Measurements from ENCODE around the gene GALNT14. TPM values are rescaled to one million over a fixed set of nuclear protein-coding genes. Genes with fewer than 3 reads are reported as not detected.

The GALNT14 gene
- polyA plus RNA-seq, 6 donors from 2014 or later = 0.45 to 1.4 (median 0.64) TPM; not detected in 2

GRCh38 chr2:31089645-31090044 is 48.6 kb downstream of the GALNT14 start:
- Mint-ChIP-seq H3K36me3 (no peaks in the 10 kb centered on the region), H3K4me1 (no peaks in the 10 kb centered on the region), H3K27me3 (no peaks in the 10 kb centered on the region), H3K27ac (no peak overlapping the region), H3K9me3 (peaks cover 0 to 4% (median 0%) of the 10 kb centered on the region in 7 donors), H3K4me3 (no peak overlapping the region)
- DNase-seq (no peak), ATAC-seq (ENCODE audit: low read depth in 2 of 2) (no peak)

GRCh38 chr2:31088504-31089195 is 49.6 kb downstream of the GALNT14 start:
- Mint-ChIP-seq H3K27ac (peak overlapping the region in 1 of 6 donors; percentile 68), H3K36me3 (no peaks in the 10 kb centered on the region), H3K9me3 (peaks cover 0 to 4% (median 0%) of the 10 kb centered on the region in 7 donors), H3K27me3 (no peaks in the 10 kb centered on the region), H3K4me3 (no peak overlapping the region), H3K4me1 (no peaks in the 10 kb centered on the region)
- DNase-seq (no peak), ATAC-seq (ENCODE audit: low read depth in 2 of 2) (no peak)

GRCh38 chr2:31087491-31087890 is 50.7 kb downstream of the GALNT14 start:
- H3K36me3 Mint-ChIP-seq = no peaks in the 10 kb centered on the region
- DNase-seq (no peak), ATAC-seq (ENCODE audit: low read depth in 2 of 2) (no peak)
- H3K27me3 Mint-ChIP-seq = no peaks in the 10 kb centered on the region
- no peak overlapping the region for H3K4me3 Mint-ChIP-seq
- no peaks in the 10 kb centered on the region for H3K4me1 Mint-ChIP-seq
- H3K27ac Mint-ChIP-seq = no peak overlapping the region
- H3K9me3 Mint-ChIP-seq = peaks cover 0 to 4% (median 0%) of the 10 kb centered on the region in 7 donors

- ATAC-seq (ENCODE audit: low read depth in 2 of 2) (no peak), DNase-seq (no peak)
- H3K27ac Mint-ChIP-seq = no peak overlapping the region
- H3K9me3 Mint-ChIP-seq = peaks cover 0 to 4% (median 0%) of the 10 kb centered on the region in 7 donors
- no peaks in the 10 kb centered on the region for H3K36me3 Mint-ChIP-seq
- no peaks in the 10 kb centered on the region for H3K4me1 Mint-ChIP-seq
- no peak overlapping the region for H3K4me3 Mint-ChIP-seq
- H3K27me3 Mint-ChIP-seq = no peaks in the 10 kb centered on the region
Measured at GRCh38 chr2:31086590-31086989, 51.6 kb downstream of the GALNT14 start.

GRCh38 chr2:31083234-31083993 is 54.8 kb downstream of the GALNT14 start:
- no peak for ATAC-seq (ENCODE audit: low read depth in 2 of 2)
- no peaks in the 10 kb centered on the region for H3K4me1 Mint-ChIP-seq
- peak overlapping the region in 1 of 6 donors; percentile 55 for H3K27ac Mint-ChIP-seq

GRCh38 chr2:31082002-31082401 is 56.2 kb downstream of the GALNT14 start:
- Mint-ChIP-seq H3K36me3 (no peaks in the 10 kb centered on the region), H3K4me1 (no peaks in the 10 kb centered on the region), H3K27me3 (no peaks in the 10 kb centered on the region), H3K27ac (no peak overlapping the region), H3K4me3 (no peak overlapping the region), H3K9me3 (no peaks in the 10 kb centered on the region)
- ATAC-seq (ENCODE audit: low read depth in 2 of 2) = no peak
- no peak for DNase-seq

More at GRCh38 chr2:31083234-31083993, 54.8 kb downstream of the GALNT14 start:
- Mint-ChIP-seq H3K27me3 (no peaks in the 10 kb centered on the region), H3K4me3 (no peak overlapping the region), H3K36me3 (no peaks in the 10 kb centered on the region), H3K9me3 (peaks cover 0 to 4% (median 0%) of the 10 kb centered on the region in 7 donors)
- no peak for DNase-seq

- Mint-ChIP-seq H3K36me3 (no peaks in the 10 kb centered on the region), H3K9me3 (no peaks in the 10 kb centered on the region), H3K4me3 (no peak overlapping the region), H3K27ac (no peak overlapping the region), H3K27me3 (no peaks in the 10 kb centered on the region), H3K4me1 (no peaks in the 10 kb centered on the region)
- DNase-seq = no peak
- ATAC-seq (ENCODE audit: low read depth in 2 of 2) = no peak
Measured at GRCh38 chr2:31081492-31081891, 56.7 kb downstream of the GALNT14 start.

- Mint-ChIP-seq H3K36me3 (no peaks in the 10 kb centered on the region), H3K4me1 (no peaks in the 10 kb centered on the region), H3K27ac (no peak overlapping the region), H3K27me3 (no peaks in the 10 kb centered on the region), H3K4me3 (no peak overlapping the region), H3K9me3 (no peaks in the 10 kb centered on the region)
- ATAC-seq (ENCODE audit: low read depth in 2 of 2) (no peak), DNase-seq (no peak)
Measured at GRCh38 chr2:31080361-31080760, 57.9 kb downstream of the GALNT14 start.

GRCh38 chr2:31079665-31080064 is 58.6 kb downstream of the GALNT14 start:
- DNase-seq (no peak), ATAC-seq (ENCODE audit: low read depth in 2 of 2) (no peak)
- H3K27me3 Mint-ChIP-seq = no peaks in the 10 kb centered on the region
- no peaks in the 10 kb centered on the region for H3K4me1 Mint-ChIP-seq
- no peaks in the 10 kb centered on the region for H3K36me3 Mint-ChIP-seq
- no peak overlapping the region for H3K27ac Mint-ChIP-seq
- no peak overlapping the region for H3K4me3 Mint-ChIP-seq
- H3K9me3 Mint-ChIP-seq = no peaks in the 10 kb centered on the region

- Mint-ChIP-seq H3K27me3 (no peaks in the 10 kb centered on the region), H3K4me3 (no peak overlapping the region), H3K4me1 (no peaks in the 10 kb centered on the region), H3K36me3 (no peaks in the 10 kb centered on the region), H3K9me3 (no peaks in the 10 kb centered on the region), H3K27ac (no peak overlapping the region)
- DNase-seq (no peak), ATAC-seq (ENCODE audit: low read depth in 2 of 2) (no peak)
Measured at GRCh38 chr2:31078579-31079105, 59.6 kb downstream of the GALNT14 start.

GRCh38 chr2:31078011-31078410 is 60.2 kb downstream of the GALNT14 start:
- Mint-ChIP-seq H3K4me3 (no peak overlapping the region), H3K36me3 (no peaks in the 10 kb centered on the region), H3K4me1 (no peaks in the 10 kb centered on the region), H3K9me3 (no peaks in the 10 kb centered on the region), H3K27me3 (no peaks in the 10 kb centered on the region), H3K27ac (no peak overlapping the region)
- DNase-seq = no peak
- ATAC-seq (ENCODE audit: low read depth in 2 of 2) = no peak

GRCh38 chr2:31075941-31076590 is 62.2 kb downstream of the GALNT14 start:
- H3K36me3 Mint-ChIP-seq = no peaks in the 10 kb centered on the region
- H3K27me3 Mint-ChIP-seq = no peaks in the 10 kb centered on the region
- H3K9me3 Mint-ChIP-seq = no peaks in the 10 kb centered on the region
- H3K27ac Mint-ChIP-seq = no peak overlapping the region
- peaks cover 0 to 3% (median 0%) of the 10 kb centered on the region in 3 donors for H3K4me1 Mint-ChIP-seq
- H3K4me3 Mint-ChIP-seq = no peak overlapping the region
- DNase-seq (no peak), ATAC-seq (ENCODE audit: low read depth in 2 of 2) (no peak)

- Mint-ChIP-seq H3K4me3 (no peak overlapping the region), H3K4me1 (peaks cover 0 to 3% (median 0%) of the 10 kb centered on the region in 3 donors), H3K27me3 (no peaks in the 10 kb centered on the region), H3K9me3 (no peaks in the 10 kb centered on the region), H3K36me3 (no peaks in the 10 kb centered on the region), H3K27ac (peak overlapping the region in 1 of 6 donors; percentile 16)
- DNase-seq (no peak), ATAC-seq (ENCODE audit: low read depth in 2 of 2) (no peak)
Measured at GRCh38 chr2:31075431-31075830, 62.8 kb downstream of the GALNT14 start.
